AG10803 (cell line): ENCODE results near the gene WASHC3.

Source experiments
- DNase-seq: peaks from one replicate; pipeline ENCODE4 v3.0.0; 2010; ENCODE audit warnings: low read depth
- H3K4me3 ChIP-seq: 2 replicates; pipeline ENCODE4 v1.5.1; 2011; ENCODE audit warnings: mild to moderate bottlenecking, low read length, control low read depth
- TF ChIP-seq, protein P1 (sequence below): conservative IDR thresholded peaks from 2 replicates; pipeline ENCODE4 v1.5.1; 2011; ENCODE audit warnings: mild to moderate bottlenecking, low read length, control low read depth, inconsistent platforms

WASHC3 gene

GRCh38 chr12:102061096-102061559, 663 bp downstream of the WASHC3 start:
- TF ChIP-seq, protein P1, sequence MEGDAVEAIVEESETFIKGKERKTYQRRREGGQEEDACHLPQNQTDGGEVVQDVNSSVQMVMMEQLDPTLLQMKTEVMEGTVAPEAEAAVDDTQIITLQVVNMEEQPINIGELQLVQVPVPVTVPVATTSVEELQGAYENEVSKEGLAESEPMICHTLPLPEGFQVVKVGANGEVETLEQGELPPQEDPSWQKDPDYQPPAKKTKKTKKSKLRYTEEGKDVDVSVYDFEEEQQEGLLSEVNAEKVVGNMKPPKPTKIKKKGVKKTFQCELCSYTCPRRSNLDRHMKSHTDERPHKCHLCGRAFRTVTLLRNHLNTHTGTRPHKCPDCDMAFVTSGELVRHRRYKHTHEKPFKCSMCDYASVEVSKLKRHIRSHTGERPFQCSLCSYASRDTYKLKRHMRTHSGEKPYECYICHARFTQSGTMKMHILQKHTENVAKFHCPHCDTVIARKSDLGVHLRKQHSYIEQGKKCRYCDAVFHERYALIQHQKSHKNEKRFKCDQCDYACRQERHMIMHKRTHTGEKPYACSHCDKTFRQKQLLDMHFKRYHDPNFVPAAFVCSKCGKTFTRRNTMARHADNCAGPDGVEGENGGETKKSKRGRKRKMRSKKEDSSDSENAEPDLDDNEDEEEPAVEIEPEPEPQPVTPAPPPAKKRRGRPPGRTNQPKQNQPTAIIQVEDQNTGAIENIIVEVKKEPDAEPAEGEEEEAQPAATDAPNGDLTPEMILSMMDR, result no peak
- H3K4me3 ChIP-seq, result peak overlapping the region; percentile 90
- peak; percentile 5 for DNase-seq

GRCh38 chr12:102059343-102059742, 2.4 kb downstream of the WASHC3 start:
- TF ChIP-seq, protein P1, result no peak
- H3K4me3 ChIP-seq, result no peak overlapping the region
- DNase-seq, result no peak

DNA sequence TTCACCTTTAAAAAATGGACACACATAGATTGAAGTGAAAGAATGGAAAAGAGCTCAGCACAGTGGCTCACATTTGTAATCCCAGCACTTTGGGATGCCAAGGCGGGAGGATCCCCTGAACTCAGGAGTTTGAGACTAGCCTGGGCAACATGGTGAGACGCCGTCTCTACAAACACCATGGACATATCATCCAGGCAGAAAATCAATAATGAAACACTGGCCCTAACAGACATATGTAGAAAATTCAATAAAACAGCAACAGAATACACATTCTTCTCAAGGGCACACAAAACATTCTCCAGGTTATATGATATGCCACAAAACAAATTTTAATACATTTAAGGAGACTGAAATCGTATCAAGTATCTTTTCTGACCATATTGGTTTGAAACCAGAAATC, 7.4 kb downstream of the WASHC3 start:
- no peak for DNase-seq
- TF ChIP-seq, protein P1, result no peak
- no peak overlapping the region for H3K4me3 ChIP-seq

DNA sequence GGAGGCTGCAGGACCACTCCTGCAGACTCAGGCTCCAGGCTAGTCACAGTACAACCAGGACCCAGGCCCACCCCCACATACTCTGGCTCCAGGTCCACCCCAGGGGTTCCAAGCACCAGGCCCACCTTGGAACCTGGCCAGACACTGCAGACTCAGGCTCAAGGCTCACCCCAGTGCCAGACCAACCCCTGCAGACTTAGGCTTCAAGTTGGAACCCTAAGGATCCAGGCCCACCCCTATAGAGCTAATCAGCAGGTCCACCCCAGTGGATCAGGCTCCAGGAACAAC, 8.8 kb downstream of the WASHC3 start:
- TF ChIP-seq, protein P1, result no peak
- H3K4me3 ChIP-seq, result no peak overlapping the region
- no peak for DNase-seq

GRCh38 chr12:102052192-102053061, 9.4 kb downstream of the WASHC3 start:
- no peak overlapping the region for H3K4me3 ChIP-seq
- TF ChIP-seq, protein P1, result no peak
- DNase-seq, result no peak

DNA sequence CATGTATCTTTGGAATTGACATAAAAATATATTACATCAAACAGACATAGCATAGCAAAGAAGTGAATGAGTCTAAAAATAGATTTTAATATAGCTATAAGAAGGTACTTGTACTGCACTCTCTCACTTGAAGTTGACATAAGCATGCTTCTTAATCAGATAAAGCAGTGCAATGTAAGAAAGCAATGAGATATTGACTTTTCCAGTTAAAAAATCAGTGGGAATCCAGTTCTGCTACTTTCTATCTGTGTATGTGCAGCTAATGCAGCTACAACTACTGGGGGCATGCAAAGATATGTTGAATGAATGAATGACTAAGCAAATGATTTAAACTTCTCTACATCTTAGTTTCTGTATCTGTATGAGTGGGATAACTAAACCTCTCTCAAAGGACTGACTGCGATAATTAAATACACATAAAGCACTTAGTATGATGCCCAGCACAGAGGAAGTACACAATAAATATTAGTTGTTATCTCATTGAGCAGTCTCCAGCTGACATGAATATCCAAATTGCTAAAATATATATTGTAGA, 10.3 kb downstream of the WASHC3 start:
- no peak for DNase-seq
- H3K4me3 ChIP-seq, result no peak overlapping the region
- TF ChIP-seq, protein P1, result no peak

- TF ChIP-seq, protein P1, result no peak
- DNase-seq, result no peak
- H3K4me3 ChIP-seq, result no peak overlapping the region
These were observed 10.9 kb downstream of the WASHC3 start for GRCh38 chr12:102050660-102051430.
